Activated T-cell treated with anti-CD3 and anti-CD28 coated beads, Interleukin-2, amount 50 U/mL, for 24 hours (primary cell): Measurements from ENCODE around the gene DNAAF8.
A peak's percentile ranks its signal among the peaks of the same experiment; 100 is the strongest.

Source experiments
- DNase-seq: peaks from one replicate; pipeline ENCODE4 v3.0.0-alpha.2; 2020
- H3K27ac Mint-ChIP-seq: 2 replicates; pipeline ENCODE4 v1.8.0; 2020; ENCODE audit warnings: mild to moderate bottlenecking, mixed read lengths
- H3K27me3 Mint-ChIP-seq: 2 replicates; pipeline ENCODE4 v1.8.0; 2020; ENCODE audit warnings: mixed read lengths
- H3K36me3 Mint-ChIP-seq: 2 replicates; pipeline ENCODE4 v1.8.0; 2020; ENCODE audit warnings: low read depth, mixed read lengths
- H3K4me1 Mint-ChIP-seq: 2 replicates; pipeline ENCODE4 v1.8.0; 2020; ENCODE audit warnings: low read depth, mixed read lengths
- H3K4me3 Mint-ChIP-seq: 2 replicates; pipeline ENCODE4 v1.8.0; 2020; ENCODE audit warnings: mild to moderate bottlenecking, moderate library complexity, mixed read lengths
- H3K9me3 Mint-ChIP-seq: 2 replicates; pipeline ENCODE4 v1.8.0; 2020; ENCODE audit warnings: mixed read lengths

The DNAAF8 gene

GRCh38 chr16:4734063-4734729 is at the start of gene DNAAF8, which contains the start of gene ANKS3:
TSS of gene DNAAF8 (plus strand) at chr16:4734537. CDS start at chr16:4736515, 1,978 bp downstream.
TSS of gene ANKS3 (minus strand) at chr16:4734271. CDS start at chr16:4730149, 4,122 bp downstream.
- H3K4me3 Mint-ChIP-seq: peak within 1 kb of the TSS; percentile 89

GRCh38 chr16:4684763-4685162 is 49.6 kb upstream of the DNAAF8 start:
- no peaks in the 10 kb centered on the region for H3K27me3 Mint-ChIP-seq
- peaks cover 69% of the 10 kb centered on the region for H3K36me3 Mint-ChIP-seq
- peak overlapping the region; percentile 41 for H3K27ac Mint-ChIP-seq
- peaks cover 9% of the 10 kb centered on the region for H3K4me1 Mint-ChIP-seq
- H3K4me3 Mint-ChIP-seq: no peak overlapping the region
- no peak for DNase-seq
- no peaks in the 10 kb centered on the region for H3K9me3 Mint-ChIP-seq

More at GRCh38 chr16:4734063-4734729, at the start of gene DNAAF8, which contains the start of gene ANKS3:
- H3K9me3 Mint-ChIP-seq: no peaks in the 10 kb centered on the region
- H3K27ac Mint-ChIP-seq: peak within 1 kb of the TSS; percentile 96
- H3K4me1 Mint-ChIP-seq: peaks cover 20% of the 10 kb centered on the region
- peaks cover 26% of the 10 kb centered on the region for H3K36me3 Mint-ChIP-seq
- peak; percentile 90 for DNase-seq
- no peaks in the 10 kb centered on the region for H3K27me3 Mint-ChIP-seq

GRCh38 chr16:4685292-4685691 is 49.0 kb upstream of the DNAAF8 start:
- Mint-ChIP-seq H3K36me3 (peaks cover 67% of the 10 kb centered on the region), H3K9me3 (no peaks in the 10 kb centered on the region), H3K4me1 (peaks cover 9% of the 10 kb centered on the region), H3K27ac (no peak overlapping the region), H3K4me3 (no peak overlapping the region), H3K27me3 (no peaks in the 10 kb centered on the region)
- no peak for DNase-seq

- peak overlapping the region; percentile 40 for H3K27ac Mint-ChIP-seq
- no peaks in the 10 kb centered on the region for H3K27me3 Mint-ChIP-seq
- no peak for DNase-seq
- H3K9me3 Mint-ChIP-seq: no peaks in the 10 kb centered on the region
- H3K4me3 Mint-ChIP-seq: no peak overlapping the region
- peaks cover 64% of the 10 kb centered on the region for H3K36me3 Mint-ChIP-seq
- peaks cover 8% of the 10 kb centered on the region for H3K4me1 Mint-ChIP-seq
Observed at GRCh38 chr16:4685776-4686496, 48.4 kb upstream of the DNAAF8 start.

GRCh38 chr16:4686497-4687210 is 47.7 kb upstream of the DNAAF8 start:
- Mint-ChIP-seq H3K4me3 (no peak overlapping the region), H3K9me3 (no peaks in the 10 kb centered on the region), H3K27ac (no peak overlapping the region), H3K4me1 (peaks cover 4% of the 10 kb centered on the region), H3K36me3 (peaks cover 61% of the 10 kb centered on the region), H3K27me3 (no peaks in the 10 kb centered on the region)
- no peak for DNase-seq

- H3K27ac Mint-ChIP-seq: peak overlapping the region; percentile 37
- H3K27me3 Mint-ChIP-seq: no peaks in the 10 kb centered on the region
- no peak for DNase-seq
- H3K9me3 Mint-ChIP-seq: no peaks in the 10 kb centered on the region
- peaks cover 54% of the 10 kb centered on the region for H3K36me3 Mint-ChIP-seq
- H3K4me1 Mint-ChIP-seq: peaks cover 5% of the 10 kb centered on the region
- no peak overlapping the region for H3K4me3 Mint-ChIP-seq
Observed at GRCh38 chr16:4687416-4687815, 46.9 kb upstream of the DNAAF8 start.

- Mint-ChIP-seq H3K4me3 (no peak overlapping the region), H3K27ac (peak overlapping the region; percentile 37), H3K4me1 (peaks cover 8% of the 10 kb centered on the region), H3K9me3 (no peaks in the 10 kb centered on the region), H3K27me3 (no peaks in the 10 kb centered on the region), H3K36me3 (peaks cover 52% of the 10 kb centered on the region)
- DNase-seq: no peak
Observed at GRCh38 chr16:4687946-4688673, 46.2 kb upstream of the DNAAF8 start.

GRCh38 chr16:4688674-4689045 is 45.7 kb upstream of the DNAAF8 start:
- H3K27me3 Mint-ChIP-seq: no peaks in the 10 kb centered on the region
- peaks cover 10% of the 10 kb centered on the region for H3K4me1 Mint-ChIP-seq
- no peak overlapping the region for H3K27ac Mint-ChIP-seq
- no peak overlapping the region for H3K4me3 Mint-ChIP-seq
- peaks cover 48% of the 10 kb centered on the region for H3K36me3 Mint-ChIP-seq
- H3K9me3 Mint-ChIP-seq: no peaks in the 10 kb centered on the region
- DNase-seq: no peak

- no peaks in the 10 kb centered on the region for H3K9me3 Mint-ChIP-seq
- peaks cover 47% of the 10 kb centered on the region for H3K36me3 Mint-ChIP-seq
- DNase-seq: no peak
- no peak overlapping the region for H3K27ac Mint-ChIP-seq
- peaks cover 10% of the 10 kb centered on the region for H3K4me1 Mint-ChIP-seq
- no peak overlapping the region for H3K4me3 Mint-ChIP-seq
- H3K27me3 Mint-ChIP-seq: no peaks in the 10 kb centered on the region
Observed at GRCh38 chr16:4689091-4689671, 45.2 kb upstream of the DNAAF8 start.

GRCh38 chr16:4689864-4690704 is 44.3 kb upstream of the DNAAF8 start:
- H3K4me1 Mint-ChIP-seq: peaks cover 14% of the 10 kb centered on the region
- H3K27ac Mint-ChIP-seq: peak overlapping the region; percentile 33
- H3K4me3 Mint-ChIP-seq: no peak overlapping the region
- no peak for DNase-seq
- H3K27me3 Mint-ChIP-seq: no peaks in the 10 kb centered on the region
- no peaks in the 10 kb centered on the region for H3K9me3 Mint-ChIP-seq
- peaks cover 41% of the 10 kb centered on the region for H3K36me3 Mint-ChIP-seq

GRCh38 chr16:4690946-4691665 is 43.2 kb upstream of the DNAAF8 start:
- H3K4me3 Mint-ChIP-seq: no peak overlapping the region
- peak overlapping the region; percentile 58 for H3K27ac Mint-ChIP-seq
- H3K36me3 Mint-ChIP-seq: peaks cover 42% of the 10 kb centered on the region
- DNase-seq: peak; percentile 31
- H3K4me1 Mint-ChIP-seq: peaks cover 20% of the 10 kb centered on the region
- no peaks in the 10 kb centered on the region for H3K27me3 Mint-ChIP-seq
- H3K9me3 Mint-ChIP-seq: no peaks in the 10 kb centered on the region

GRCh38 chr16:4691666-4692412 is 42.5 kb upstream of the DNAAF8 start:
- peak; percentile 32 for DNase-seq
- H3K4me1 Mint-ChIP-seq: peaks cover 20% of the 10 kb centered on the region
- H3K9me3 Mint-ChIP-seq: no peaks in the 10 kb centered on the region
- no peaks in the 10 kb centered on the region for H3K27me3 Mint-ChIP-seq
- peak overlapping the region; percentile 91 for H3K27ac Mint-ChIP-seq
- peaks cover 43% of the 10 kb centered on the region for H3K36me3 Mint-ChIP-seq
- H3K4me3 Mint-ChIP-seq: peak overlapping the region; percentile 82
